KMS-11 (cell line): ENCODE data around the gene MAP3K4.
"Not testable (repeated sequence)": the region's sequence is repeated elsewhere in the genome, so short reads cannot be mapped to it uniquely, and the experiment has no call there.

Source experiments
- H2AFZ ChIP-seq: fragments of 200-600 bp; sonication (generic); 2 replicates; pipeline ENCODE4 v1.6.1; 2016; ENCODE audit warnings: antibody characterized with exemption, mixed run types, low read depth
- H3K27ac ChIP-seq: fragments of 200-600 bp; sonication (generic); 2 replicates; pipeline ENCODE4 v1.6.1; 2016; ENCODE audit warnings: mild to moderate bottlenecking, mixed run types
- H3K27me3 ChIP-seq: fragments of 200-600 bp; sonication (generic); 2 replicates; pipeline ENCODE4 v1.6.1; 2017; ENCODE audit warnings: mild to moderate bottlenecking, low read depth, mixed run types, moderate library complexity; ENCODE audit not compliant: insufficient read depth
- H3K36me3 ChIP-seq: fragments of 200-600 bp; sonication (generic); 2 replicates; pipeline ENCODE4 v1.6.1; 2017; ENCODE audit warnings: mild to moderate bottlenecking, mixed run types; ENCODE audit not compliant: insufficient read depth
- H3K4me1 ChIP-seq: fragments of 200-600 bp; sonication (generic); 2 replicates; pipeline ENCODE4 v1.6.1; 2016; ENCODE audit warnings: mild to moderate bottlenecking, low read depth, mixed run types; ENCODE audit not compliant: poor library complexity, severe bottlenecking
- H3K4me2 ChIP-seq: fragments of 200-600 bp; sonication (generic); 2 replicates; pipeline ENCODE4 v1.7.0; 2016; ENCODE audit warnings: mild to moderate bottlenecking, mixed run types
- H3K4me3 ChIP-seq: fragments of 200-600 bp; sonication (generic); IDR thresholded peaks from 2 replicates; pipeline ENCODE4 v1.6.1; 2017; ENCODE audit warnings: low read depth, low read length, mixed read lengths; ENCODE audit not compliant: insufficient read depth
- H3K79me2 ChIP-seq: fragments of 200-600 bp; sonication (generic); 2 replicates; pipeline ENCODE4 v1.6.1; 2016; ENCODE audit warnings: low read depth, mixed run types; ENCODE audit not compliant: insufficient read depth
- H3K9ac ChIP-seq: fragments of 200-600 bp; sonication (generic); 2 replicates; pipeline ENCODE4 v1.6.1; 2016; ENCODE audit warnings: mild to moderate bottlenecking, mixed run types
- H4K20me1 ChIP-seq: fragments of 200-600 bp; sonication (generic); 2 replicates; pipeline ENCODE4 v1.6.1; 2016; ENCODE audit warnings: mild to moderate bottlenecking, mixed run types; ENCODE audit not compliant: insufficient read depth
- CTCF ChIP-seq: fragments of 200-600 bp; sonication (generic); conservative IDR thresholded peaks from 2 replicates; pipeline ENCODE4 v1.6.1; 2017; ENCODE audit warnings: low read depth, mild to moderate bottlenecking, antibody characterized with exemption, low read length, moderate library complexity, mixed read lengths

Gene MAP3K4

GRCh38 chr6:161115468-161115867, 123.9 kb downstream of the MAP3K4 start:
- H3K79me2 ChIP-seq, result no peaks in the 10 kb centered on the region
- H3K27ac ChIP-seq, result no peak overlapping the region
- no peak overlapping the region for H3K4me3 ChIP-seq
- H3K4me1 ChIP-seq, result no peaks in the 10 kb centered on the region
- no peak for TF ChIP-seq CTCF
- H3K36me3 ChIP-seq, result peaks cover 5% of the 10 kb centered on the region; the same call in 1 of the 2 replicates
- H3K27me3 ChIP-seq, result no peaks in the 10 kb centered on the region
- H2AFZ ChIP-seq, result no peak overlapping the region
- H4K20me1 ChIP-seq, result no peaks in the 10 kb centered on the region
- no peak overlapping the region for H3K4me2 ChIP-seq
- H3K9ac ChIP-seq, result no peak overlapping the region

GRCh38 chr6:161116554-161116953, 125.0 kb downstream of the MAP3K4 start:
- H2AFZ ChIP-seq, result no peak overlapping the region

GRCh38 chr6:161117308-161117707, 125.7 kb downstream of the MAP3K4 start:
- H3K79me2 ChIP-seq, result no peaks in the 10 kb centered on the region
- H3K36me3 ChIP-seq, result peaks cover 5% of the 10 kb centered on the region; the same call in 1 of the 2 replicates
- H3K4me2 ChIP-seq, result no peak overlapping the region

More at GRCh38 chr6:161116554-161116953, 125.0 kb downstream of the MAP3K4 start:
- Histone ChIP-seq H3K27me3 (no peaks in the 10 kb centered on the region), H3K4me2 (no peak overlapping the region), H3K4me3 (no peak overlapping the region), H3K4me1 (no peaks in the 10 kb centered on the region), H3K27ac (no peak overlapping the region), H3K79me2 (no peaks in the 10 kb centered on the region), H3K36me3 (peaks cover 5% of the 10 kb centered on the region; the same call in 1 of the 2 replicates), H3K9ac (no peak overlapping the region), H4K20me1 (no peaks in the 10 kb centered on the region)
- no peak for TF ChIP-seq CTCF

GRCh38 chr6:161117942-161118341, 126.4 kb downstream of the MAP3K4 start:
- H3K4me1 ChIP-seq, result no peaks in the 10 kb centered on the region
- H4K20me1 ChIP-seq, result no peaks in the 10 kb centered on the region
- no peaks in the 10 kb centered on the region for H3K79me2 ChIP-seq
- H3K4me2 ChIP-seq, result no peak overlapping the region
- no peaks in the 10 kb centered on the region for H3K27me3 ChIP-seq
- no peak overlapping the region for H3K9ac ChIP-seq
- H3K27ac ChIP-seq, result no peak overlapping the region
- H3K36me3 ChIP-seq, result peaks cover 5% of the 10 kb centered on the region; the same call in 1 of the 2 replicates
- no peak for TF ChIP-seq CTCF
- no peak overlapping the region for H3K4me3 ChIP-seq
- no peak overlapping the region for H2AFZ ChIP-seq

More at GRCh38 chr6:161117308-161117707, 125.7 kb downstream of the MAP3K4 start:
- no peaks in the 10 kb centered on the region for H4K20me1 ChIP-seq
- no peak overlapping the region for H3K9ac ChIP-seq
- TF ChIP-seq CTCF, result no peak
- no peak overlapping the region for H3K27ac ChIP-seq
- H3K4me3 ChIP-seq, result no peak overlapping the region
- H3K4me1 ChIP-seq, result no peaks in the 10 kb centered on the region
- no peaks in the 10 kb centered on the region for H3K27me3 ChIP-seq
- H2AFZ ChIP-seq, result no peak overlapping the region

- not testable (repeated sequence) for H3K27me3 ChIP-seq, H4K20me1 ChIP-seq, H3K79me2 ChIP-seq, H3K9ac ChIP-seq, H3K4me3 ChIP-seq, H2AFZ ChIP-seq, H3K4me1 ChIP-seq, H3K4me2 ChIP-seq, H3K27ac ChIP-seq, H3K36me3 ChIP-seq
Measured at GRCh38 chr6:161123319-161123718, 131.8 kb downstream of the MAP3K4 start.
